K562 (cell line): ENCODE measurements around the gene NR1I3. TPM values are rescaled to one million over a fixed set of nuclear protein-coding genes. Genes with fewer than 3 reads are reported as not detected.

Experiments
- ATAC-seq: fragments of 200-7000 bp; cut with Tn5 transposase; 3 replicates; pipeline ENCODE4 v1.9.1; 2020; ENCODE audit warnings: moderate library complexity
- BruUV-seq: library from RNA; stranded (reverse); fragments of 400-500 nt; replicated peaks from 2 replicates; lab custom pipeline; 2021; lab: Mats Ljungman, UMichigan
- CTCF ChIA-PET: fragments of 300-600 bp; formaldehyde crosslinking; extraction: SDS; loops from one replicate; lab custom pipeline; 2021; ENCODE audit warnings: low intra/inter-chr PET ratio; lab: Yijun Ruan, JAX
- POLR2A ChIA-PET: fragments of 300-600, 350-650 bp; sonication (Branson Sonifier 250); formaldehyde crosslinking; extraction: SDS; loops from one replicate; lab custom pipeline; 2021; ENCODE audit warnings: antibody characterized with exemption, inconsistent platforms; lab: Yijun Ruan, JAX
- DNase-seq, 4 experiments: peaks; one replicate each; pipeline versions ENCODE4 v3.0.0 to v3.0.0-alpha.2; 2011 to 2018; ENCODE audit warnings: low spot score in 3 of 4, mixed read lengths in 3 of 4; ENCODE audit errors: extremely low read depth in 1 of 4
- FAIRE-seq: peaks from 2 replicates; lab custom pipeline; 2011; peaks lifted over from hg19 to GRCh38; lab: Jason Lieb, UNC
- H2AFZ ChIP-seq: 2 replicates; pipeline ENCODE4 v1.6.0; 2011; ENCODE audit warnings: low read depth, low read length, control low read depth, inconsistent platforms
- H3K27ac ChIP-seq: fragments of 200-600 bp; 3 replicates; pipeline ENCODE4 v1.8.0; 2011; ENCODE audit warnings: low read depth, mild to moderate bottlenecking, control low read depth, inconsistent platforms, low read length, moderate library complexity, mixed read lengths; ENCODE audit errors: extremely low read depth
- H3K27me3 ChIP-seq, 2 experiments: fragments of 300-600 bp in 1 of 2; 2 replicates in 1 of 2; 3 replicates in 1 of 2; pipeline versions ENCODE4 v1.6.0 to v1.8.0; 2011; ENCODE audit warnings: inconsistent platforms in 2 of 2, low read length in 2 of 2, mild to moderate bottlenecking in 1 of 2, mixed read lengths in 1 of 2, moderate library complexity in 1 of 2; ENCODE audit not compliant: control insufficient read depth in 2 of 2, insufficient read depth in 2 of 2
- H3K36me3 ChIP-seq: fragments of 300-600 bp; 3 replicates; pipeline ENCODE4 v1.8.0; 2011; ENCODE audit warnings: mild to moderate bottlenecking, low read length, inconsistent platforms; ENCODE audit not compliant: control insufficient read depth, insufficient read depth
- H3K4me1 ChIP-seq, 2 experiments: fragments of 200-600 bp in 1 of 2; replicated peaks in 1 of 2; 2 replicates in 1 of 2; 3 replicates in 1 of 2; pipeline versions ENCODE4 v1.5.1 to v1.8.0; 2011; ENCODE audit warnings: inconsistent platforms in 2 of 2, low read length in 2 of 2, mild to moderate bottlenecking in 1 of 2, mixed read lengths in 1 of 2, moderate library complexity in 1 of 2; ENCODE audit not compliant: control insufficient read depth in 2 of 2, insufficient read depth in 2 of 2
- H3K4me2 ChIP-seq: 2 replicates; pipeline ENCODE4 v1.6.1; 2011; ENCODE audit warnings: low read length, control low read depth, inconsistent platforms, mixed read lengths; ENCODE audit not compliant: insufficient read depth
- H3K4me3 ChIP-seq: fragments of 200-600 bp; sonication (generic), shearing (Covaris generic); 2 replicates; pipeline ENCODE4 v1.5.1; 2016; ENCODE audit warnings: control low read depth, inconsistent platforms
- H3K79me2 ChIP-seq: fragments of 200-600 bp; 3 replicates; pipeline ENCODE4 v1.8.0; 2011; ENCODE audit warnings: low read length, inconsistent platforms; ENCODE audit not compliant: control insufficient read depth, insufficient read depth
- H3K9ac ChIP-seq, 2 experiments: 2 replicates each; pipeline versions ENCODE4 v1.6.0 to v1.6.1; 2011; ENCODE audit warnings: low read depth in 2 of 2, low read length in 2 of 2, control low read depth in 1 of 2, inconsistent platforms in 1 of 2, mild to moderate bottlenecking in 1 of 2, mixed read lengths in 1 of 2; ENCODE audit not compliant: insufficient read depth in 1 of 2
- H3K9me1 ChIP-seq: one replicate; pipeline ENCODE4 v1.6.0; 2011; ENCODE audit warnings: inconsistent platforms, mild to moderate bottlenecking, low read length, moderate library complexity; ENCODE audit not compliant: control insufficient read depth, insufficient read depth
- H3K9me3 ChIP-seq: replicated peaks from 2 replicates; pipeline ENCODE4 v1.5.1; 2011; ENCODE audit warnings: low read depth, low read length, inconsistent platforms; ENCODE audit not compliant: control insufficient read depth, insufficient read depth
- H4K20me1 ChIP-seq: replicated peaks from 2 replicates; pipeline ENCODE4 v1.6.1; 2011; ENCODE audit warnings: low read length, inconsistent platforms, mixed read lengths; ENCODE audit not compliant: control insufficient read depth, insufficient read depth
- CTBP1 ChIP-seq: fragments of 450-650 bp; IDR thresholded peaks from 2 replicates; pipeline ENCODE4 v1.6.1; 2016; ENCODE audit warnings: borderline replicate concordance
- HDGF ChIP-seq: fragments of 450-650 bp; IDR thresholded peaks from 2 replicates; pipeline ENCODE4 v1.6.1; 2016
- RBM14 ChIP-seq: fragments of 200-400 bp; formaldehyde crosslinking; IDR thresholded peaks from 2 replicates; pipeline ENCODE4 v1.6.1; 2018; ENCODE audit warnings: low read depth, mild to moderate bottlenecking, low read length, moderate library complexity, borderline replicate concordance; ENCODE audit not compliant: insufficient read depth
- WGBS: fragments of 100-300 bp; shearing (Covaris generic); methylation state at CpG from one replicate; pipeline ENCODE4 v1.1.6; 2016; ENCODE audit warnings: low coverage, mixed read lengths; ENCODE audit not compliant: insufficient coverage; ENCODE audit errors: missing lambda C conversion rate; 5-methylcytosine and 5-hydroxymethylcytosine counted together
- in situ Hi-C: fragments of 300-500 bp; cut with MboI; formaldehyde crosslinking; loops from 4 replicates; pipeline ENCODE4 v1.15.0; 2018; ENCODE audit warnings: inconsistent platforms, mixed read lengths
- intact Hi-C: fragments of 100-400 bp; cut with micrococcal nuclease; formaldehyde crosslinking; loops from 2 replicates; pipeline ENCODE4 v1.14.2; 2022
- polyA plus RNA-seq, 8 experiments: library from polyadenylated mRNA; depleted of rRNA in 4 of 8; stranded (reverse) in 5 of 8; unstranded in 3 of 8; fragments of >200 nt; fragmentation: Nextera tagmentation in 2 of 8; fragmentation: Illumina TruSeq in 1 of 8; extraction: Ambion mirVana in 2 of 8; extraction: Trizol in 1 of 8; gene quantifications; 2 replicates each; pipeline versions ENCODE4 v1.2.1 to v1.2.3, GENCODE V29; 2011 to 2014; ENCODE audit warnings: inconsistent platforms in 1 of 8, missing spikeins in 1 of 8
- total RNA-seq, 7 experiments: library from RNA; depleted of rRNA in 6 of 7; stranded (reverse); fragments of >200 nt in 6 of 7; fragmentation: Illumina TruSeq in 2 of 7; extraction: Trizol in 2 of 7; gene quantifications; 2 replicates each; pipeline versions ENCODE4 v1.2.1 to v1.2.3, GENCODE V29; 2011 to 2021; ENCODE audit warnings: low replicate concordance in 1 of 7

The NR1I3 gene
- total and polyA plus RNA-seq, 9 of the 15 experiments (the other 6 are each of a cell fraction or from before 2014, with no cell fraction given) = 0.11 TPM; not detected in 8

GRCh38 chr1:161220002-161220401 lies 18.0 kb downstream of the NR1I3 start (continued):
- TF ChIP-seq RBM14 (no peak), CTBP1 (no peak)

GRCh38 chr1:161219078-161219892 lies 18.7 kb downstream of the NR1I3 start:
- no peaks in the 10 kb centered on the region for H3K27me3 ChIP-seq
- H3K36me3 ChIP-seq = peaks cover 3% of the 10 kb centered on the region; the same call in 1 of the 3 replicates
- intact Hi-C loops = no loop called here
- H3K79me2 ChIP-seq = no peaks in the 10 kb centered on the region
- no peak overlapping the region for H3K4me2 ChIP-seq
- no peaks in the 10 kb centered on the region for H4K20me1 ChIP-seq
- H3K9me1 ChIP-seq = no peaks in the 10 kb centered on the region
- no peak overlapping the region for H3K4me3 ChIP-seq
- H3K27ac ChIP-seq = no peak overlapping the region
- DNase-seq = no peak
- no peak for FAIRE-seq
- no peak for TF ChIP-seq HDGF
- H2AFZ ChIP-seq = no peak overlapping the region
- ATAC-seq = no peak
- in situ Hi-C loops = no loop called here
- POLR2A ChIA-PET = interaction anchor here (0.8 to 1.4 kb wide), 3 partner anchors 8 to 95 kb away, joined by 3 to 6 read pairs (median 3); partner anchors contain the start of gene SDHC
- CTCF ChIA-PET = no interaction called here
- peaks cover 3 to 27% of the 10 kb centered on the region in 2 experiments; a peak in 4 of 5 replicates for H3K4me1 ChIP-seq
- WGBS = 70% methylated on average over 5 of the region's 5 CpGs
- H3K9ac ChIP-seq = no peak overlapping the region
- BruUV-seq = no TSS peak
- no peaks in the 10 kb centered on the region for H3K9me3 ChIP-seq
